Left lung (tissue), 10 donors: ENCODE results near the gene COPZ1. TPM values are rescaled to one million over a fixed set of nuclear protein-coding genes. Genes with fewer than 3 reads are reported as not detected.

Source experiments
- ATAC-seq: fragments of 200-7000 bp; cut with Tn5 transposase; one replicate; pipeline ENCODE4 v1.9.1; 2020; ENCODE audit warnings: moderate library complexity
- DNase-seq, 4 donors: peaks; one replicate each; pipeline ENCODE4 v3.0.0-alpha.2; 2013 to 2020
- H3K27ac ChIP-seq, 2 donors: fragments of 200-600 bp; sonication (generic) in 1 of 2; one replicate each; pipeline versions ENCODE4 v1.5.0 to v1.8.0; 2020 to 2021
- H3K27me3 ChIP-seq, 2 donors: fragments of 200-600 bp; sonication (generic) in 1 of 2; one replicate each; pipeline versions ENCODE4 v1.5.0 to v1.8.0; 2020 to 2021
- H3K36me3 ChIP-seq, 2 donors: fragments of 200-600 bp; sonication (generic) in 1 of 2; one replicate each; pipeline versions ENCODE4 v1.5.0 to v1.8.0; 2020 to 2021
- H3K4me1 ChIP-seq, 2 donors: fragments of 200-600 bp; one replicate each; pipeline ENCODE4 v1.8.0; 2021
- H3K4me3 ChIP-seq, 2 donors: fragments of 200-600 bp; sonication (generic) in 1 of 2; one replicate each; pipeline versions ENCODE4 v1.5.0 to v1.8.0; 2020 to 2021; ENCODE audit warnings: mild to moderate bottlenecking in 1 of 2
- H3K9me3 ChIP-seq, 2 donors: fragments of 200-600 bp; sonication (generic) in 1 of 2; one replicate each; pipeline versions ENCODE4 v1.5.0 to v1.8.0; 2020 to 2021
- intact Hi-C, 2 donors: fragments of 100-400 bp; cut with DNase I; formaldehyde crosslinking; loops; one replicate each; pipeline versions ENCODE4 v1.11.2 to v1.14.2; 2022
- polyA plus RNA-seq, 6 donors: library from polyadenylated mRNA; unstranded; fragments of 120-200 nt; gene quantifications; one replicate each; pipeline ENCODE4 v1.2.1, GENCODE V29; 2013; ENCODE audit not compliant: insufficient read length in 6 of 6
- total RNA-seq, 2 donors: library from RNA; stranded (reverse); fragmentation: NEBNext Ultra II Directional; extraction: Animal tissue kit (Norgen Biotek cat#: 25700); gene quantifications; one replicate each; pipeline ENCODE4 v1.2.1, GENCODE V29; 2021
- TF ChIP-seq, protein P1 (sequence below), 2 donors: fragments of 200-600 bp; sonication (generic) in 1 of 2; IDR thresholded peaks; one replicate each; pipeline versions ENCODE4 v1.5.0 to v1.8.0; 2021; ENCODE audit warnings: antibody characterized with exemption in 2 of 2
- donor health status: DM: no; HTN: yes; CAD: no.
- donor health status: DM: no; HTN: no; CAD: no.

Gene COPZ1
- total and polyA plus RNA-seq, 8 donors = 157 to 232 (median 211) TPM

DNA sequence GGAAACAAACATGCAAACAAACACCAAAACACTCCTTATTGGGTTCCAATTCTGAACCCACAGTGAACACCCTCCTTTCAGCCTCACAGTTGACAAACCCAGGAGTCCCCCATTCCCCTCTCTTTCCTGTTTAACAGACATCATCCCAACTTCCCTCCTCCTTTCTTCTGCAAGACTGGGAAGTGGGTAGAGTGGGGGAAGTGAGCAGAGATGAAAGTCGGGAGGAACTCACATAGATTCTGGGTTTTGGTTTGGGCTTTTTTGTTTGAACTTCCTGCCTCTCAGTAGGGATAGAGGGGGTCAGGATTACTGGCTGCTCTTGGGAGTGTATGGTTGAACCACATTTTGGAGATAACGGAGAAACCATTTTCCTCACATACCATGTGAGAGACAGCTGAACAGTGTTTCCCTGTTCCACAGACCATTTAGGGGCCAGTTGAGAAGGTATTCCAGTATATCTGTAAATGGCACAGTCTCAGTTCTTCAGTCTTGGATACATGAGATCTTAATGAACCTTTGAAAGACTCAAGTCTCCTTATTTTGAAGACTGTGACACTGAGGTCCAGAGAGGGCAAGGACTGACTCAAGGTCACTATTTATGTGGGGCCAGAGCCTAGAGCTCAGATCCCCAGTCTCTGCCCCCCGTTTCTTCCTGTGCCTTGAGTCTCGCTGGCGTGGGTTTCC is 43.2 kb downstream of the COPZ1 start:
- Histone ChIP-seq H3K9me3 (no peaks in the 10 kb centered on the region), H3K4me3 (no peak overlapping the region), H3K27ac (peak overlapping the region; percentile 35 to 71), H3K4me1 (peaks cover 20 to 81% of the 10 kb centered on the region in 2 donors), H3K27me3 (no peaks in the 10 kb centered on the region), H3K36me3 (no peaks in the 10 kb centered on the region)
- intact Hi-C loops = loop anchor here in 1 of 2 donors (10.0 kb wide), 2 partner anchors 73 to 153 kb away; no protein-coding TSS in a partner anchor
- DNase-seq (no peak), ATAC-seq (no peak)
- TF ChIP-seq, protein P1, sequence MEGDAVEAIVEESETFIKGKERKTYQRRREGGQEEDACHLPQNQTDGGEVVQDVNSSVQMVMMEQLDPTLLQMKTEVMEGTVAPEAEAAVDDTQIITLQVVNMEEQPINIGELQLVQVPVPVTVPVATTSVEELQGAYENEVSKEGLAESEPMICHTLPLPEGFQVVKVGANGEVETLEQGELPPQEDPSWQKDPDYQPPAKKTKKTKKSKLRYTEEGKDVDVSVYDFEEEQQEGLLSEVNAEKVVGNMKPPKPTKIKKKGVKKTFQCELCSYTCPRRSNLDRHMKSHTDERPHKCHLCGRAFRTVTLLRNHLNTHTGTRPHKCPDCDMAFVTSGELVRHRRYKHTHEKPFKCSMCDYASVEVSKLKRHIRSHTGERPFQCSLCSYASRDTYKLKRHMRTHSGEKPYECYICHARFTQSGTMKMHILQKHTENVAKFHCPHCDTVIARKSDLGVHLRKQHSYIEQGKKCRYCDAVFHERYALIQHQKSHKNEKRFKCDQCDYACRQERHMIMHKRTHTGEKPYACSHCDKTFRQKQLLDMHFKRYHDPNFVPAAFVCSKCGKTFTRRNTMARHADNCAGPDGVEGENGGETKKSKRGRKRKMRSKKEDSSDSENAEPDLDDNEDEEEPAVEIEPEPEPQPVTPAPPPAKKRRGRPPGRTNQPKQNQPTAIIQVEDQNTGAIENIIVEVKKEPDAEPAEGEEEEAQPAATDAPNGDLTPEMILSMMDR (IDR thresholded peaks at IDR 0.05) = no peak

GRCh38 chr12:54368709-54369596 is 44.0 kb downstream of the COPZ1 start:
- TF ChIP-seq, protein P1 (IDR thresholded peaks at IDR 0.05) = peak; percentile 73 to 78
- Histone ChIP-seq H3K36me3 (no peaks in the 10 kb centered on the region), H3K27ac (peak overlapping the region; percentile 53 to 71), H3K27me3 (no peaks in the 10 kb centered on the region), H3K9me3 (no peaks in the 10 kb centered on the region), H3K4me3 (no peak overlapping the region), H3K4me1 (peaks cover 20 to 82% of the 10 kb centered on the region in 2 donors)
- DNase-seq (peak; percentile 88 to 96 (median 94)), ATAC-seq (peak; percentile 80)
- intact Hi-C loops = loop anchor here in 1 of 2 donors (10.0 kb wide), 2 partner anchors 74 to 154 kb away; no protein-coding TSS in a partner anchor

DNA sequence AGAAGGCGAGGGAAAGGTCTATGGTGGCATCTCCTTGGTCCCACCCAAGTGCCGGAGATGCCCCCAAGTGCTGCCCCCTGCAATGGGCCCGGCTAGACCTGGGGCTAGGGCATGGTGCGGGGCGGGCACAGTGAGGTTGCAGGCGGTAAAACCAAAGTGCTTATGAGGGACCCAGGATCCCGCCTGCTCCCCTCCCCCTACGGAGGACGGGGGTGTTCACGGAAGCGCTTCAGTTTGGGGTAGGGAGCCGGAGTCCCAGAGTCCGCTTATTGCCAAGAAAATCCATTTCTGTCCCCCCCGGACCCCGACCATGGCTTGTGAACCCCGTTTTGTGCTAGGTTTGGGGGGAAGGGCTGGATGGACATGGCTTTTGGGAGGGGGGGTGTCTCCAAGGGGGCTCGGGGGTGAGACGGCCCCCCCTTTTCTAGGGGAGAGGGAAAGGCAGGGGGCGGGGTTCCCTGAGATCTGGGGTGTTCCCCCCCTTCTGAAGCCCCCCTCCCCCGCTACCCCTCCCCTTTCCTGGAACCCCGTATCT is 44.7 kb downstream of the COPZ1 start:
- Histone ChIP-seq H3K27me3 (no peaks in the 10 kb centered on the region), H3K4me1 (peaks cover 20 to 80% of the 10 kb centered on the region in 2 donors), H3K27ac (peak overlapping the region in 1 of 2 donors; percentile 53), H3K4me3 (peak overlapping the region in 1 of 2 donors; percentile 9), H3K36me3 (no peaks in the 10 kb centered on the region), H3K9me3 (no peaks in the 10 kb centered on the region)
- DNase-seq = no peak
- intact Hi-C loops = loop anchor here in 1 of 2 donors (10.0 kb wide), 2 partner anchors 75 to 155 kb away; no protein-coding TSS in a partner anchor
- peak; percentile 3 for ATAC-seq
- TF ChIP-seq, protein P1 (IDR thresholded peaks at IDR 0.05) = no peak

GRCh38 chr12:54370171-54370730 is 45.3 kb downstream of the COPZ1 start:
- peak; percentile 70 to 91 (median 82) for DNase-seq
- TF ChIP-seq, protein P1 (IDR thresholded peaks at IDR 0.05) = peak; percentile 86 to 92
- Histone ChIP-seq H3K9me3 (no peaks in the 10 kb centered on the region), H3K4me3 (peak overlapping the region in 1 of 2 donors; percentile 9), H3K27me3 (no peaks in the 10 kb centered on the region), H3K4me1 (peaks cover 20 to 74% of the 10 kb centered on the region in 2 donors), H3K36me3 (peaks cover 0 to under 1% of the 10 kb centered on the region in 2 donors), H3K27ac (peak overlapping the region in 1 of 2 donors; percentile 4)
- ATAC-seq = peak; percentile 85
- intact Hi-C loops = no loop called here
